MM.1S (cell line): ENCODE results near the gene AUTS2.

Source experiments
- DNase-seq: peaks from one replicate; pipeline ENCODE4 v3.0.0-alpha.2; 2015
- H2AFZ ChIP-seq: fragments of 300-600 bp; sonication (generic); 2 replicates; pipeline ENCODE4 v1.6.0; 2016; ENCODE audit warnings: antibody characterized with exemption, low read length
- H3F3A ChIP-seq: fragments of 300-600 bp; sonication (generic); 2 replicates; pipeline ENCODE4 v1.6.1; 2016; ENCODE audit warnings: mild to moderate bottlenecking, antibody characterized with exemption, low read length, moderate library complexity, mixed read lengths; ENCODE audit not compliant: insufficient read depth
- H3K27ac ChIP-seq: fragments of 300-600 bp; sonication (generic); 2 replicates; pipeline ENCODE4 v1.5.1; 2016; ENCODE audit warnings: mild to moderate bottlenecking, low read length
- H3K27me3 ChIP-seq: fragments of 300-600 bp; sonication (generic); replicated peaks from 2 replicates; pipeline ENCODE4 v1.6.0; 2016; ENCODE audit warnings: low read length; ENCODE audit not compliant: insufficient read depth
- H3K36me3 ChIP-seq: fragments of 300-600 bp; sonication (generic); replicated peaks from 2 replicates; pipeline ENCODE4 v1.6.1; 2016; ENCODE audit warnings: mild to moderate bottlenecking, low read length, mixed read lengths; ENCODE audit not compliant: insufficient read depth
- H3K4me1 ChIP-seq: fragments of 300-600 bp; sonication (generic); 2 replicates; pipeline ENCODE4 v1.6.1; 2016; ENCODE audit warnings: low read length, mixed read lengths
- H3K4me2 ChIP-seq: fragments of 300-600 bp; sonication (generic); 2 replicates; pipeline ENCODE4 v1.6.0; 2016; ENCODE audit warnings: low read depth, low read length
- H3K4me3 ChIP-seq: fragments of 300-600 bp; sonication (generic); 2 replicates; pipeline ENCODE4 v1.5.1; 2016; ENCODE audit warnings: low read length, mixed read lengths
- H3K79me2 ChIP-seq: fragments of 300-600 bp; sonication (generic); 2 replicates; pipeline ENCODE4 v1.6.1; 2016; ENCODE audit warnings: mixed run types, low read length, mixed read lengths
- H3K9ac ChIP-seq: fragments of 300-600 bp; sonication (generic); 2 replicates; pipeline ENCODE4 v1.6.1; 2016; ENCODE audit warnings: low read length, mixed read lengths
- H3K9me2 ChIP-seq: fragments of 300-600 bp; sonication (generic); replicated peaks from 2 replicates; pipeline ENCODE4 v1.6.1; 2016; ENCODE audit warnings: mild to moderate bottlenecking, low read length, mixed read lengths; ENCODE audit not compliant: insufficient read depth
- H3K9me3 ChIP-seq: fragments of 300-600 bp; sonication (generic); replicated peaks from 2 replicates; pipeline ENCODE4 v1.6.1; 2016; ENCODE audit warnings: mild to moderate bottlenecking, low read length, mixed read lengths; ENCODE audit not compliant: insufficient read depth
- H4K20me1 ChIP-seq: fragments of 300-600 bp; sonication (generic); 2 replicates; pipeline ENCODE4 v1.6.1; 2016; ENCODE audit warnings: mild to moderate bottlenecking, low read length, moderate library complexity, mixed read lengths; ENCODE audit not compliant: insufficient read depth
- CTCF ChIP-seq: fragments of 300-600 bp; sonication (generic); IDR thresholded peaks from 2 replicates; pipeline ENCODE4 v1.5.1; 2016; ENCODE audit warnings: antibody characterized with exemption, low read length, mixed read lengths
- EZH2 ChIP-seq: fragments of 300-600 bp; sonication (generic); optimal IDR thresholded peaks from 2 replicates; pipeline ENCODE3; 2017; ENCODE audit warnings: low read depth, mild to moderate bottlenecking, antibody characterized with exemption, low read length, mixed read lengths
- EZH2phosphoT487 ChIP-seq: fragments of 300-600 bp; sonication (generic); IDR thresholded peaks from 2 replicates; pipeline ENCODE4 v1.6.1; 2018; ENCODE audit warnings: antibody characterized with exemption, low read length

Gene AUTS2

GRCh38 chr7:70056363-70056762 is 458.1 kb downstream of the AUTS2 start:
- no peak overlapping the region for H3K27ac ChIP-seq
- DNase-seq = no peak
- no peak overlapping the region for H2AFZ ChIP-seq
- H3K9ac ChIP-seq = no peak overlapping the region
- TF ChIP-seq EZH2 (no peak), EZH2phosphoT487 (no peak), CTCF (no peak)
- no peaks in the 10 kb centered on the region for H3K79me2 ChIP-seq
- no peaks in the 10 kb centered on the region for H3K9me2 ChIP-seq
- no peaks in the 10 kb centered on the region for H3K9me3 ChIP-seq
- no peaks in the 10 kb centered on the region for H3F3A ChIP-seq
- no peaks in the 10 kb centered on the region for H3K36me3 ChIP-seq
- no peak overlapping the region for H3K4me3 ChIP-seq
- no peak overlapping the region for H3K4me2 ChIP-seq
- H3K4me1 ChIP-seq = no peaks in the 10 kb centered on the region
- no peaks in the 10 kb centered on the region for H3K27me3 ChIP-seq
- H4K20me1 ChIP-seq = no peaks in the 10 kb centered on the region

GRCh38 chr7:70060298-70061068 is 462.2 kb downstream of the AUTS2 start:
- no peaks in the 10 kb centered on the region for H3K9me2 ChIP-seq
- H2AFZ ChIP-seq = no peak overlapping the region
- DNase-seq = no peak
- no peaks in the 10 kb centered on the region for H4K20me1 ChIP-seq
- H3K27me3 ChIP-seq = no peaks in the 10 kb centered on the region
- H3K36me3 ChIP-seq = no peaks in the 10 kb centered on the region
- no peaks in the 10 kb centered on the region for H3F3A ChIP-seq
- H3K9ac ChIP-seq = no peak overlapping the region
- no peak overlapping the region for H3K27ac ChIP-seq
- no peaks in the 10 kb centered on the region for H3K9me3 ChIP-seq
- H3K4me3 ChIP-seq = no peak overlapping the region
- TF ChIP-seq EZH2 = no peak
- TF ChIP-seq CTCF = no peak
- TF ChIP-seq EZH2phosphoT487 = no peak
- no peaks in the 10 kb centered on the region for H3K4me1 ChIP-seq
- H3K4me2 ChIP-seq = no peak overlapping the region
- no peaks in the 10 kb centered on the region for H3K79me2 ChIP-seq

GRCh38 chr7:70063371-70063770 is 465.1 kb downstream of the AUTS2 start:
- H3K79me2 ChIP-seq = no peaks in the 10 kb centered on the region
- no peak overlapping the region for H3K9ac ChIP-seq
- H3K27me3 ChIP-seq = no peaks in the 10 kb centered on the region
- no peak overlapping the region for H3K27ac ChIP-seq
- no peaks in the 10 kb centered on the region for H3K9me2 ChIP-seq
- no peaks in the 10 kb centered on the region for H3K9me3 ChIP-seq
- no peak overlapping the region for H3K4me2 ChIP-seq
- TF ChIP-seq CTCF (no peak), EZH2 (no peak), EZH2phosphoT487 (no peak)
- no peak for DNase-seq
- H3K36me3 ChIP-seq = no peaks in the 10 kb centered on the region
- no peaks in the 10 kb centered on the region for H3F3A ChIP-seq
- H3K4me3 ChIP-seq = no peak overlapping the region
- H2AFZ ChIP-seq = no peak overlapping the region
- H3K4me1 ChIP-seq = peaks cover 1% of the 10 kb centered on the region
- H4K20me1 ChIP-seq = no peaks in the 10 kb centered on the region
